Pancreas (tissue), 10 donors: ENCODE measurements around the gene CHRNA4. TPM values are rescaled to one million over a fixed set of nuclear protein-coding genes. Genes with fewer than 3 reads are reported as not detected.
"Not testable (repeated sequence)": the region's sequence is repeated elsewhere in the genome, so short reads cannot be mapped to it uniquely, and the experiment has no call there.

Experiments used
- ATAC-seq, 4 donors: fragments of 200-7000 bp; cut with Tn5 transposase; one replicate each; pipeline versions ENCODE4 v1.8.0 to v1.9.1; 2020; ENCODE audit warnings: mild to moderate bottlenecking in 4 of 4, moderate library complexity in 4 of 4
- DNase-seq, 6 donors: peaks; one replicate each; pipeline ENCODE4 v3.0.0-alpha.2; 2020
- FAIRE-seq: peaks from 2 replicates; lab custom pipeline; 2012; peaks lifted over from hg19 to GRCh38; lab: Jason Lieb, UNC
- H3K27ac ChIP-seq, 4 donors: fragments of 200-600 bp; sonication (generic); 1 replicate in 3 of 4; 2 replicates in 1 of 4; pipeline versions ENCODE4 v1.5.0 to v1.8.0; 2020
- H3K27me3 ChIP-seq, 4 donors: fragments of 200-600 bp; one replicate each; pipeline ENCODE4 v1.8.0; 2021
- H3K36me3 ChIP-seq, 3 donors: fragments of 200-600 bp; sonication (generic) in 1 of 3; one replicate each; pipeline versions ENCODE4 v1.5.0 to v1.8.0; 2020 to 2021
- H3K4me1 ChIP-seq, 3 donors: fragments of 200-600 bp; one replicate each; pipeline ENCODE4 v1.8.0; 2021
- H3K4me3 ChIP-seq, 4 donors: fragments of 200-600 bp; sonication (generic) in 2 of 4; one replicate each; pipeline versions ENCODE4 v1.5.0 to v1.8.0; 2020 to 2021
- H3K9me3 ChIP-seq, 4 donors: fragments of 200-600 bp; one replicate each; pipeline ENCODE4 v1.8.0; 2021
- CTCF ChIP-seq, 4 donors: fragments of 200-600 bp; sonication (generic) in 3 of 4; IDR thresholded peaks; one replicate each; pipeline versions ENCODE4 v1.5.0 to v1.8.0; 2021; ENCODE audit warnings: antibody characterized with exemption in 4 of 4
- WGBS, 2 donors: extraction: QIAGEN DNeasy Blood & Tissue Kit; methylation state at CpG; one replicate each; pipeline ENCODE4 v1.1.7; 2013; 5-methylcytosine and 5-hydroxymethylcytosine counted together
- intact Hi-C, 3 donors: fragments of 100-400 bp; cut with DNase I; formaldehyde crosslinking; loops; one replicate each; pipeline versions ENCODE4 v1.11.1 to v1.14.2; 2022
- polyA plus RNA-seq, 2 donors: library from polyadenylated mRNA; stranded (reverse); fragments of 200-250 nt; gene quantifications; one replicate each; pipeline ENCODE4 v1.2.3, GENCODE V29; 2013
- total RNA-seq, 6 donors: library from RNA; stranded (reverse); fragmentation: NEBNext Ultra II Directional in 4 of 6; extraction: Animal tissue kit (Norgen Biotek cat#: 25700) in 4 of 6; gene quantifications; one replicate each; pipeline versions ENCODE4 v1.2.1 to v1.2.4, GENCODE V29; 2021 to 2023
- donor health status: healthy with polysubstance abuse.
- donor health status: DM: no; HTN: no; CAD: no; lungs with moderate emphysema.
- donor health status: DM: no; HTN: no; CAD: no.
- donor health status: control.
- donor health status: control.
- donor health status: Bipolar disorder and iron deficiency.
- donor health status: DM: yes; HTN: yes; CAD: no.
- donor health status: DM: no; HTN: no; CAD: no.
- donor health status: DM: no; HTN: no; CAD: no.
- donor health status: DM: yes; HTN: yes; CAD: no.

CHRNA4 gene
- total and polyA plus RNA-seq, 8 donors, result 0.02 to 0.47 TPM; not detected in 6

- intact Hi-C loops, result loop anchor here in 2 of 3 donors (2.0 to 5.0 kb wide), 2 partner anchors 73 kb away; no protein-coding TSS in a partner anchor
- no peak overlapping the region for H3K27ac ChIP-seq
- no peaks in the 10 kb centered on the region for H3K9me3 ChIP-seq
- peak in 4 of 6 donors; percentile 42 to 82 (median 70) for DNase-seq
- TF ChIP-seq CTCF (IDR thresholded peaks at IDR 0.05), result peak; percentile 69 to 87 (median 83)
- no peaks in the 10 kb centered on the region for H3K4me1 ChIP-seq
- ATAC-seq, result peak; percentile 41 to 83 (median 72)
- H3K4me3 ChIP-seq, result no peak overlapping the region
- H3K27me3 ChIP-seq, result peaks cover 0 to 17% (median 2%) of the 10 kb centered on the region in 4 donors
- H3K36me3 ChIP-seq, result no peaks in the 10 kb centered on the region
- FAIRE-seq, result no peak
- 19 to 30% methylated on average over 32 to 35 of the region's 35 CpGs for WGBS, 2 donors
Measured at GRCh38 chr20:63309261-63310071, 51.7 kb downstream of the CHRNA4 start.

GRCh38 chr20:63308218-63308911 is 52.8 kb downstream of the CHRNA4 start:
- H3K9me3 ChIP-seq, result no peaks in the 10 kb centered on the region
- intact Hi-C loops, result loop anchor here in 2 of 3 donors (2.0 to 5.0 kb wide), 2 partner anchors 74 kb away; no protein-coding TSS in a partner anchor
- H3K4me3 ChIP-seq, result no peak overlapping the region
- peaks cover 0 to 17% (median 2%) of the 10 kb centered on the region in 4 donors for H3K27me3 ChIP-seq
- ATAC-seq (no peak), FAIRE-seq (no peak), DNase-seq (peak in 2 of 6 donors; percentile 22 to 68)
- H3K4me1 ChIP-seq, result no peaks in the 10 kb centered on the region
- no peak for TF ChIP-seq CTCF (IDR thresholded peaks at IDR 0.05)
- H3K27ac ChIP-seq, result no peak overlapping the region
- 45 to 55% methylated on average over 30 of the region's 30 CpGs for WGBS, 2 donors
- H3K36me3 ChIP-seq, result no peaks in the 10 kb centered on the region

GRCh38 chr20:63307538-63308217 is 53.5 kb downstream of the CHRNA4 start:
- FAIRE-seq, result no peak
- Histone ChIP-seq H3K4me3 (no peak overlapping the region), H3K9me3 (no peaks in the 10 kb centered on the region), H3K27me3 (peaks cover 0 to 17% (median 2%) of the 10 kb centered on the region in 4 donors), H3K27ac (no peak overlapping the region), H3K36me3 (no peaks in the 10 kb centered on the region), H3K4me1 (no peaks in the 10 kb centered on the region)
- intact Hi-C loops, result loop anchor here in 2 of 3 donors (2.0 to 5.0 kb wide), 2 partner anchors 75 kb away; no protein-coding TSS in a partner anchor
- DNase-seq, result peak in 2 of 6 donors; percentile 25 to 70
- no peak for TF ChIP-seq CTCF (IDR thresholded peaks at IDR 0.05)
- no peak for ATAC-seq
- 45 to 53% methylated on average over 23 of the region's 23 CpGs for WGBS, 2 donors

- intact Hi-C loops, result loop anchor here in 1 of 3 donors (5.0 kb wide), 1 partner anchor 75 kb away; no protein-coding TSS in a partner anchor
- Histone ChIP-seq H3K27me3 (peaks cover 0 to 20% (median 2%) of the 10 kb centered on the region in 4 donors), H3K9me3 (no peaks in the 10 kb centered on the region)
Measured at GRCh38 chr20:63306673-63307537, 54.2 kb downstream of the CHRNA4 start.

GRCh38 chr20:63305933-63306672 is 55.0 kb downstream of the CHRNA4 start:
- not testable (repeated sequence) for H3K9me3 ChIP-seq, H3K4me1 ChIP-seq, FAIRE-seq, ATAC-seq, H3K27ac ChIP-seq, H3K4me3 ChIP-seq, H3K36me3 ChIP-seq
- peaks cover 0 to 20% (median 2%) of the 10 kb centered on the region in 4 donors for H3K27me3 ChIP-seq
- intact Hi-C loops, result loop anchor here in 1 of 3 donors (5.0 kb wide), 1 partner anchor 76 kb away; no protein-coding TSS in a partner anchor
- peak in 2 of 6 donors; percentile 11 to 47 for DNase-seq
- WGBS, 2 donors, result 52 to 66% methylated on average over 21 to 25 of the region's 30 CpGs

More at GRCh38 chr20:63306673-63307537, 54.2 kb downstream of the CHRNA4 start:
- Histone ChIP-seq H3K27ac (no peak overlapping the region), H3K4me1 (no peaks in the 10 kb centered on the region), H3K36me3 (no peaks in the 10 kb centered on the region), H3K4me3 (no peak overlapping the region)
- DNase-seq, result peak in 2 of 6 donors; percentile 15 to 70
- ATAC-seq, result no peak
- 59 to 77% methylated on average over 35 of the region's 35 CpGs for WGBS, 2 donors
- TF ChIP-seq CTCF (IDR thresholded peaks at IDR 0.05), result no peak
- no peak for FAIRE-seq
